Karpas-422 (cell line): ENCODE measurements around the gene SUCLG2. TPM values are rescaled to one million over a fixed set of nuclear protein-coding genes. Genes with fewer than 3 reads are reported as not detected.

Source experiments
- DNase-seq: peaks from one replicate; pipeline ENCODE4 v3.0.0-alpha.2; 2015
- H2AFZ ChIP-seq: fragments of 200-600 bp; sonication (generic); 2 replicates; pipeline ENCODE4 v1.6.1; 2014; ENCODE audit warnings: antibody characterized with exemption, low read length, mixed read lengths
- H3K27ac ChIP-seq: fragments of 200-600 bp; sonication (generic); 2 replicates; pipeline ENCODE4 v1.5.1; 2014; ENCODE audit warnings: mild to moderate bottlenecking, low read length, moderate library complexity
- H3K27me3 ChIP-seq: fragments of 200-600 bp; sonication (generic); 2 replicates; pipeline ENCODE4 v1.6.1; 2014; ENCODE audit warnings: low read length, mixed read lengths
- H3K36me3 ChIP-seq: fragments of 200-600 bp; sonication (generic); 2 replicates; pipeline ENCODE4 v1.6.1; 2014; ENCODE audit warnings: low read length, mixed read lengths; ENCODE audit not compliant: insufficient read depth
- H3K4me1 ChIP-seq: fragments of 200-600 bp; sonication (generic); 2 replicates; pipeline ENCODE4 v1.6.1; 2014; ENCODE audit warnings: mild to moderate bottlenecking, low read length, mixed read lengths
- H3K4me2 ChIP-seq: fragments of 200-600 bp; sonication (generic); 2 replicates; pipeline ENCODE4 v1.6.1; 2014; ENCODE audit warnings: low read length, low read depth, mild to moderate bottlenecking; ENCODE audit not compliant: poor library complexity, severe bottlenecking
- H3K4me3 ChIP-seq: fragments of 200-600 bp; sonication (generic); 2 replicates; pipeline ENCODE4 v1.5.1; 2014; ENCODE audit warnings: mild to moderate bottlenecking, antibody characterized with exemption, low read length, mixed read lengths
- H3K79me2 ChIP-seq: fragments of 200-600 bp; sonication (generic); 2 replicates; pipeline ENCODE4 v1.6.1; 2014; ENCODE audit warnings: mild to moderate bottlenecking, low read length, mixed read lengths
- H3K9ac ChIP-seq: fragments of 200-600 bp; sonication (generic); 2 replicates; pipeline ENCODE4 v1.6.0; 2014; ENCODE audit warnings: low read length
- H3K9me2 ChIP-seq: fragments of 200-600 bp; sonication (generic), shearing (Covaris generic); replicated peaks from 2 replicates; pipeline ENCODE4 v1.6.0; 2014; ENCODE audit warnings: mild to moderate bottlenecking, low read length, moderate library complexity; ENCODE audit not compliant: insufficient read depth
- H3K9me3 ChIP-seq: fragments of 300-700, 200-600 bp; sonication (generic); 2 replicates; pipeline ENCODE4 v1.6.1; 2014; ENCODE audit warnings: low read length, mixed read lengths
- H4K20me1 ChIP-seq: fragments of 200-600 bp; sonication (generic); 2 replicates; pipeline ENCODE4 v1.6.1; 2014; ENCODE audit warnings: mild to moderate bottlenecking, antibody characterized with exemption, low read length, low read depth; ENCODE audit not compliant: insufficient read depth
- total RNA-seq: library from RNA; depleted of rRNA; stranded (reverse); fragments of >200 nt; shearing (Covaris generic); gene quantifications from 2 replicates; pipeline ENCODE4 v1.2.3, GENCODE V29; 2014; ENCODE audit warnings: low replicate concordance

The SUCLG2 gene
- total RNA-seq, 1 experiment from 2014 or later = 53.6 TPM

DNA sequence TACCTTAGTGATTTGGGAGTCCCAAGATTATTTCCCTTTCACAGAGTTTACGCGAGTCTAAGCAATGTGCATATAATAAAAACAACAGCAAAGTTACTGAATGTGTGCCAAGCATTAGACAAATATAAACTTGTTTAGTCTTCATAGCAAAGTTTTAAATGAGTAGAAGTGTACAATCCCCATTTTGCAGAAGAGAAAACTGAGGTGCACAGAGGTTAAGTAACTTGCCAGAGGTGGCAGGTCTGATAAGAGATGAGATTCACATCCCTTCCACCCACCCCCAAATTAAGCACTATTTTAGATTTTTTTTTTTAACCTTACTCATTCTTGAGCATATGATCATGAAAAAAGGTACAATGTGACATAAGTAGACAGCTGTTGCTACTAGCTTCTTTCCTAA, 2.2 kb upstream of the SUCLG2 start:
- Histone ChIP-seq H2AFZ (no peak overlapping the region), H3K79me2 (peaks cover 29% of the 10 kb centered on the region), H3K9me3 (no peaks in the 10 kb centered on the region), H3K9me2 (no peaks in the 10 kb centered on the region), H3K4me3 (no peak overlapping the region), H3K4me1 (peaks cover 27% of the 10 kb centered on the region), H3K27ac (no peak overlapping the region), H3K9ac (no peak overlapping the region), H3K4me2 (no peak overlapping the region), H4K20me1 (no peaks in the 10 kb centered on the region), H3K36me3 (no peaks in the 10 kb centered on the region; the same call in 1 of the 2 replicates), H3K27me3 (no peaks in the 10 kb centered on the region)
- DNase-seq = no peak

DNA sequence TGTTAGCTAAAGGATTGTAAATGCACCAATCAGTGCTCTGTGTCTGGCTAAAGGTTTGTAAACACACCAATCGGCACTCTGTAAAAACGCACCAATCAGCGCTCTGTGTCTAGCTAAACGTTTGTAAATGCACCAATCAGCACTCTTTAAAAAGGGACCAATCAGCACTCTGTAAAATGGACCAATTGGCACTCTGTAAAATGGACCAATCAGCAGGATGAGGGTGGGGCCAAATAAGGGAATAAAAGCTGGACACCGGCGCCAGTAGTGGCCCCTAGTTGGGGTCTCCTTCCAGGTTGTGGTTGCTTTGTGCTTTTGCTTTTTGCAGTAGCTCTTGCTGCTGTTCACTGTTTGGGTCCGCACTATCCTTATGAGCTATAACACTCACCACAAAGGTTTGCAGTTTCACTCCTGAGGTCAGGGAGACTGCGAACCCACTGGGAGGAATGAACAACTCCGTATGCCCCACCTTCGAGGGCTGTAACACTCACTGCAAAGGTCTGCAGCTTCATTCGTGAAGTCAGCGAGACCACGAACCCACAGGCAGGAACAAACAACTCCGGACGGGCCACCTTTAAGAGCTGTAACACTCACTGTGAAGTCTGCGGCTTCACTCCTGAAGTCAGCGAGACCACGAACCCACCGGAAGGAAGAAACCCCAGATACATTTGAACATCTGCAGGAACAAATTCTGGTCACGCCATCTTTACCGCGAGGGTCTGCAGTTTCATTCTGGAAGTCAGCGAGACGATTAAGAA, 1.1 kb upstream of the SUCLG2 start:
- Histone ChIP-seq H4K20me1 (no peaks in the 10 kb centered on the region), H3K27ac (no peak overlapping the region), H2AFZ (no peak overlapping the region; the same call in 1 of the 2 replicates), H3K27me3 (no peaks in the 10 kb centered on the region), H3K79me2 (peaks cover 40% of the 10 kb centered on the region), H3K9me3 (no peaks in the 10 kb centered on the region), H3K4me1 (peaks cover 36% of the 10 kb centered on the region), H3K4me2 (peak overlapping the region; percentile 85), H3K9ac (peak overlapping the region; percentile 92; the same call in 1 of the 2 replicates), H3K4me3 (peak overlapping the region; percentile 73), H3K36me3 (no peaks in the 10 kb centered on the region; the same call in 1 of the 2 replicates), H3K9me2 (no peaks in the 10 kb centered on the region)
- DNase-seq = no peak

DNA sequence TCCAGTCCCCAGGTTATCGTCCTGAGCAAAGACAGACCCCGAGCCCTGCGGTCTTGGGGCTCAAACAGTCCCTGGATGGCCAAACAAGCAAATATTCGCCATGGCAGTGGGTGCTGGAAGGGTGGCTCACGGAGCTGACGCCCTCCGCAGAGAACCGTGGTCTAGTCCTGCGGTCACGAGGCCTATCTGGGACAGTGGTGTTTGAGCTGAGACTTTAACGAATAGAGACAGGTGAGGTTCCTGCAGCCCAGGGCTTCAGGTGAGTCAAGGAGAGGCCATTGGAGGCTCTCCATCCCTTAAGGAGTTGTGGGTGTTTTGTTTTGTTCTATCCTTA, 399 bp upstream of the SUCLG2 start:
- Histone ChIP-seq H3K9ac (peak overlapping the region; percentile 92), H3K4me2 (peak overlapping the region; percentile 85), H3K9me2 (no peaks in the 10 kb centered on the region), H3K4me1 (peaks cover 44% of the 10 kb centered on the region), H3K27ac (peak overlapping the region; percentile 84), H3K79me2 (peaks cover 47% of the 10 kb centered on the region), H4K20me1 (no peaks in the 10 kb centered on the region), H3K4me3 (peak overlapping the region; percentile 73), H3K27me3 (no peaks in the 10 kb centered on the region), H2AFZ (peak overlapping the region; percentile 98), H3K36me3 (no peaks in the 10 kb centered on the region; the same call in 1 of the 2 replicates), H3K9me3 (no peaks in the 10 kb centered on the region)
- DNase-seq = no peak

DNA sequence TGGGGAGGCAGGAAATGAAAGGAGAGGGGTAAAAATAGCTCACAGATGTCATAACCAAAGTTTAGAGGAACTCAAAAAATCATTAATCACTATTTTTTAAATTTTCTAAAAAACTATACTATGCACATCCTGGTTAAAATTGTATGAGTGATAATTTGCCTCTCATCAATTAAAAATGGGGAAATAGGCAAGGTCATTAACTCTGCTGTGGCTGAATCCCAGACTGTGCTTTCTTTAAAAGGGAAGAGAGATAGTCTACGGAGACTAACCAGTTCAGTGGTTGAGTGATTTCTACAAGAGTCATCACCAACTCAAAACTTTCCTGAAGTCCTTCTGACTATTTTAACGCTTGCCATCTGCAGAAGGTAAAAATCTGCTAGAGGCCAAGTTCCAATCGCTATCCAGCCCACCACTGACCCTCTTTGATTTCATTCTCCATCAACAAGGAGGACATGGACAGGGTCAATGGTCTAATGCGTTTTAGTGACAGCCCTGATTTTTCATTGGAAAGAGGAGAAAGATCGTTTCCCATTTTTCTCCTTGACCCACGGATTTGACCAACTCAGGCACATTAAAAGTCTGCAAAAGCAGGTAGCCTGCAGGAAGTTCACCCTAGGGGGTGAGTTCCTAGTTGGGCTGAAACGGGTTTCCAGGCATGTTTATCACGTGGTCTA, 850 bp downstream of the SUCLG2 start:
- peak overlapping the region; percentile 85 for H3K4me2 ChIP-seq
- no peaks in the 10 kb centered on the region for H3K9me2 ChIP-seq
- H3K4me1 ChIP-seq = peaks cover 49% of the 10 kb centered on the region
- no peaks in the 10 kb centered on the region for H3K9me3 ChIP-seq
- no peaks in the 10 kb centered on the region; the same call in 1 of the 2 replicates for H3K36me3 ChIP-seq
- no peak overlapping the region for H2AFZ ChIP-seq
- peak overlapping the region; percentile 84 for H3K27ac ChIP-seq
- peak; percentile 73 for DNase-seq
- peak overlapping the region; percentile 92 for H3K9ac ChIP-seq
- peak overlapping the region; percentile 73 for H3K4me3 ChIP-seq
- no peaks in the 10 kb centered on the region for H3K27me3 ChIP-seq
- no peaks in the 10 kb centered on the region for H4K20me1 ChIP-seq
- H3K79me2 ChIP-seq = peaks cover 60% of the 10 kb centered on the region

DNA sequence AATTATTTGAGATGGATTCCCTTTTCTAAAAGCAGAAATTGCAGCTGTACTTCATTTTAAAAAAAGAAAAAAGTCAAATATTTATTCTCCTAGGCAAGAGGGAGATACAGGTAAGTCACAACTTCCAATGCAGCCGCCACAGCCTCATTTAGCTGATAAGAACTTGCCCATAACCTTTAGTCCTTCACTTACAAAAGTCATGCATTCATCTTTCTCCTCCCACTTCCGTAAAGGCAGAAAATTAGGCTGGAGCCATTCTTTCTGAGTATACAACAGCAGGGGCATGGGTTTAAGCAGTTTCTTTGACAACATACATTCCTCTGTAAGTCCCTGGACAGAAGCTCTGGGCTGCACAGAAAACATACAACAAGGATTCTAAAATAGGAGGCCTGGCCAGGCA, 4.3 kb downstream of the SUCLG2 start:
- no peak overlapping the region for H3K9ac ChIP-seq
- H3K36me3 ChIP-seq = no peaks in the 10 kb centered on the region; the same call in 1 of the 2 replicates
- H3K4me2 ChIP-seq = peak overlapping the region; percentile 1
- H3K79me2 ChIP-seq = peaks cover 95% of the 10 kb centered on the region
- no peaks in the 10 kb centered on the region for H3K27me3 ChIP-seq
- no peaks in the 10 kb centered on the region for H3K9me3 ChIP-seq
- no peaks in the 10 kb centered on the region for H3K9me2 ChIP-seq
- no peak overlapping the region for H3K4me3 ChIP-seq
- DNase-seq = no peak
- H3K27ac ChIP-seq = 0 out of 2 replicates have a peak overlapping the region, but pooled peaks have one; percentile 8
- peaks cover 49% of the 10 kb centered on the region for H3K4me1 ChIP-seq
- no peaks in the 10 kb centered on the region for H4K20me1 ChIP-seq
- H2AFZ ChIP-seq = no peak overlapping the region

DNA sequence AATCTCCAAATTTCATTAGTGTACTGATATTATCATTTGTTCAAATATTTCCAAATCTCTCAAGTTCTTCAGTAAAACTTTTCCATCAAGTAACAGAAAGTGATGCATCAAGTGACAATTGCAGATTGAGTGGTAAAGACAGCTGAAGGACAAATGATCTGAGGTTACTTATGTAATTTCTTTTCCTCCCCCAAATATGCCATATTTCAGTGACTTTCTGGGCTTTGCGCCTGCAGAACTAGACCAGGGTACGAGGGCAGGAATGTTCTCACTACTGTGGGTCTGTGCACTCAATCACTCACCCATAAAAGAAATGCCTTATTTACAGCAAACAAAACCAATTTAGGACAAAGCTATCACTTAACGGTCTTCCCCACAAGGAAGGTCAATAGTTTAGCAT, 4.7 kb downstream of the SUCLG2 start:
- Histone ChIP-seq H3K9me2 (no peaks in the 10 kb centered on the region), H3K4me1 (peaks cover 45% of the 10 kb centered on the region), H3K79me2 (peaks cover 97% of the 10 kb centered on the region), H3K27ac (0 out of 2 replicates have a peak overlapping the region, but pooled peaks have one; percentile 8), H3K27me3 (no peaks in the 10 kb centered on the region), H3K9me3 (no peaks in the 10 kb centered on the region), H3K4me3 (no peak overlapping the region), H4K20me1 (no peaks in the 10 kb centered on the region), H2AFZ (no peak overlapping the region), H3K9ac (no peak overlapping the region), H3K4me2 (peak overlapping the region; percentile 1), H3K36me3 (no peaks in the 10 kb centered on the region; the same call in 1 of the 2 replicates)
- DNase-seq = no peak

DNA sequence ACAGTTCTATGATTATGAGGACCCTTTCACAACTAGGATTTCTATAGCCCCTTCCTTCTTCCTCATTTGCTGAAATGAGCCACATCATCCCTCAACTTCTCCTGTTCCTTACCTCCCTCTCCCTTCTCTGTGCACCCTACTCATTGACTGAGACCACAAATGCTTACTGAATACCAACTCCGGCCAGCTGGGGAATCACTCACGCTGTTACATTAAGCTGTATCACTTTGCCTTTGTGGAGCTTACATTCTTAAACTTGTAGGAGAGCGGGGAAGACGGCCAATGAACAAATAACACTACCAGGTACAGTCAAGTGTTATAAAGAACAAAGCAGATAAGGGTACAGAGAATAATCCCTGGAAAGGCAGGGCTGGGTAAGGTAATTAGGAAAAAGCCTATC, 5.7 kb downstream of the SUCLG2 start:
- peaks cover 43% of the 10 kb centered on the region for H3K4me1 ChIP-seq
- peaks cover 3% of the 10 kb centered on the region; the same call in 1 of the 2 replicates for H3K36me3 ChIP-seq
- no peaks in the 10 kb centered on the region for H4K20me1 ChIP-seq
- H2AFZ ChIP-seq = no peak overlapping the region
- H3K79me2 ChIP-seq = peaks cover 99% of the 10 kb centered on the region
- H3K4me3 ChIP-seq = no peak overlapping the region
- no peaks in the 10 kb centered on the region for H3K9me3 ChIP-seq
- no peak for DNase-seq
- H3K9ac ChIP-seq = no peak overlapping the region
- H3K9me2 ChIP-seq = no peaks in the 10 kb centered on the region
- H3K27ac ChIP-seq = no peak overlapping the region
- H3K27me3 ChIP-seq = no peaks in the 10 kb centered on the region
- H3K4me2 ChIP-seq = no peak overlapping the region

DNA sequence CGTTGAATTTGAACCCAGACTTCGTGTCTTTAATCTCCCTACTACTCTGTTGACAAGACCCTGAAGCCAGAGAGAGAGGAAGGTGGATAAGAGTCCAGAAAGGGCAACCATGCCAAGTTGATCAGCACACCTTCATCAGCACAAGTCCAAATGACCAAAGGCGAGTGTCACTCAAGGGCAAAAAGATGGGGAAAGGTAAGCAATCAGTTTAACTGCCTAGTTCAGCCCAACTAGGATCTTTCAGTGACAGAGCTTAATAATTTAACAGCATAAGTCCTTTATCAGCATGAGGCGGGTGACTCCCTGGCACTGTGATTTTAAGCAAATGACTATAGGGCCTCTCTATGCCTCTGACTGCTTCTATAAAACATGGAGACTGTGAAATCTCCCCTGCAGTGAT, 6.2 kb downstream of the SUCLG2 start:
- no peak overlapping the region for H3K4me2 ChIP-seq
- H3K9me2 ChIP-seq = no peaks in the 10 kb centered on the region
- H3K36me3 ChIP-seq = peaks cover 8% of the 10 kb centered on the region; the same call in 1 of the 2 replicates
- no peak overlapping the region for H3K4me3 ChIP-seq
- H3K27me3 ChIP-seq = no peaks in the 10 kb centered on the region
- no peak overlapping the region for H2AFZ ChIP-seq
- H3K9ac ChIP-seq = no peak overlapping the region
- no peak overlapping the region for H3K27ac ChIP-seq
- no peak for DNase-seq
- H3K4me1 ChIP-seq = peaks cover 38% of the 10 kb centered on the region
- H3K79me2 ChIP-seq = peaks cover 99% of the 10 kb centered on the region
- no peaks in the 10 kb centered on the region for H3K9me3 ChIP-seq
- no peaks in the 10 kb centered on the region for H4K20me1 ChIP-seq
